Mesodermal cell (in vitro differentiated cells): Measurements from ENCODE around the gene CSK.

Experiments
- H3K27ac ChIP-seq: 2 replicates; pipeline ENCODE4 v1.7.0; 2013; ENCODE audit warnings: mild to moderate bottlenecking, low read depth, low read length, moderate library complexity; ENCODE audit not compliant: severe bottlenecking
- H3K36me3 ChIP-seq: 2 replicates; pipeline ENCODE4 v1.7.1; 2013; ENCODE audit warnings: mild to moderate bottlenecking, low read length, moderate library complexity; ENCODE audit not compliant: control insufficient read depth, insufficient read depth
- H3K4me1 ChIP-seq: one replicate; pipeline ENCODE4 v1.7.1; 2013; ENCODE audit warnings: mild to moderate bottlenecking, low read length; ENCODE audit not compliant: insufficient read depth, control insufficient read depth, poor library complexity, severe bottlenecking
- H3K4me3 ChIP-seq: 2 replicates; pipeline ENCODE4 v1.7.0; 2013; ENCODE audit warnings: low read length, control low read depth, mild to moderate bottlenecking; ENCODE audit not compliant: insufficient read depth, poor library complexity, severe bottlenecking; ENCODE audit errors: extremely low read depth
- H3K9me3 ChIP-seq: 2 replicates; pipeline ENCODE4 v1.7.1; 2013; ENCODE audit warnings: mild to moderate bottlenecking, low read length, moderate library complexity; ENCODE audit not compliant: control insufficient read depth
- WGBS, 2 experiments: methylation state at CpG; one replicate each; pipeline ENCODE4 v1.1.5; 2013; ENCODE audit warnings: missing lambda C conversion rate in 2 of 2; ENCODE audit not compliant: insufficient coverage in 2 of 2; 5-methylcytosine and 5-hydroxymethylcytosine counted together

The CSK gene

GRCh38 chr15:74752531-74752930 is 29.3 kb upstream of the CSK start:
- no peak overlapping the region for H3K4me3 ChIP-seq
- 62 to 84% methylated on average over 3 to 4 of the region's 5 CpGs for WGBS, 2 experiments
- H3K36me3 ChIP-seq = no peaks in the 10 kb centered on the region
- H3K4me1 ChIP-seq = peaks cover 12% of the 10 kb centered on the region
- H3K9me3 ChIP-seq = no peaks in the 10 kb centered on the region
- no peak overlapping the region for H3K27ac ChIP-seq

GRCh38 chr15:74754593-74755215 is 27.2 kb upstream of the CSK start:
- H3K9me3 ChIP-seq = no peaks in the 10 kb centered on the region
- no peak overlapping the region for H3K27ac ChIP-seq
- no peaks in the 10 kb centered on the region for H3K36me3 ChIP-seq
- WGBS, 2 experiments = 93 to 96% methylated on average over 20 of the region's 20 CpGs
- H3K4me3 ChIP-seq = no peak overlapping the region
- H3K4me1 ChIP-seq = peaks cover 12% of the 10 kb centered on the region

- Histone ChIP-seq H3K4me3 (no peak overlapping the region), H3K9me3 (no peaks in the 10 kb centered on the region), H3K27ac (no peak overlapping the region), H3K4me1 (no peaks in the 10 kb centered on the region), H3K36me3 (no peaks in the 10 kb centered on the region)
- 98 to 100% methylated on average over 5 of the region's 8 CpGs for WGBS, 2 experiments
Measured at GRCh38 chr15:74758736-74759135, 23.1 kb upstream of the CSK start.

- no peaks in the 10 kb centered on the region for H3K36me3 ChIP-seq
- no peaks in the 10 kb centered on the region for H3K4me1 ChIP-seq
- WGBS, 2 experiments = 72% methylated on average over 5 of the region's 6 CpGs; no CpG with 5 or more reads in 1 of the 2 experiments
- H3K9me3 ChIP-seq = no peaks in the 10 kb centered on the region
- no peak overlapping the region for H3K4me3 ChIP-seq
- no peak overlapping the region for H3K27ac ChIP-seq
Measured at GRCh38 chr15:74762791-74763150, 19.1 kb upstream of the CSK start.

- Histone ChIP-seq H3K27ac (no peak overlapping the region), H3K36me3 (no peaks in the 10 kb centered on the region), H3K9me3 (no peaks in the 10 kb centered on the region), H3K4me1 (no peaks in the 10 kb centered on the region), H3K4me3 (no peak overlapping the region)
- 88 to 93% methylated on average over 15 of the region's 15 CpGs for WGBS, 2 experiments
Measured at GRCh38 chr15:74763416-74763815, 18.5 kb upstream of the CSK start.

- no peaks in the 10 kb centered on the region for H3K36me3 ChIP-seq
- peaks cover 7% of the 10 kb centered on the region for H3K4me1 ChIP-seq
- no peaks in the 10 kb centered on the region for H3K9me3 ChIP-seq
- H3K27ac ChIP-seq = no peak overlapping the region
- 84 to 89% methylated on average over 12 to 13 of the region's 14 CpGs for WGBS, 2 experiments
- no peak overlapping the region for H3K4me3 ChIP-seq
Measured at GRCh38 chr15:74767167-74768098, 14.4 kb upstream of the CSK start.

GRCh38 chr15:74768099-74768770 is 13.6 kb upstream of the CSK start:
- Histone ChIP-seq H3K36me3 (no peaks in the 10 kb centered on the region), H3K4me1 (peaks cover 7% of the 10 kb centered on the region), H3K4me3 (no peak overlapping the region), H3K27ac (no peak overlapping the region), H3K9me3 (no peaks in the 10 kb centered on the region)
- WGBS, 2 experiments = 37 to 61% methylated on average over 6 to 9 of the region's 15 CpGs

GRCh38 chr15:74768771-74769342 is 13.0 kb upstream of the CSK start:
- H3K4me1 ChIP-seq = peaks cover 12% of the 10 kb centered on the region
- WGBS, 2 experiments = 0 to 16% methylated on average over 3 to 8 of the region's 9 CpGs

GRCh38 chr15:74769463-74770025 is 12.3 kb upstream of the CSK start:
- Histone ChIP-seq H3K27ac (no peak overlapping the region), H3K9me3 (no peaks in the 10 kb centered on the region), H3K36me3 (no peaks in the 10 kb centered on the region), H3K4me3 (no peak overlapping the region), H3K4me1 (peaks cover 12% of the 10 kb centered on the region)
- WGBS, 2 experiments = 83 to 88% methylated on average over 7 of the region's 7 CpGs

More at GRCh38 chr15:74768771-74769342, 13.0 kb upstream of the CSK start:
- H3K9me3 ChIP-seq = no peaks in the 10 kb centered on the region
- H3K36me3 ChIP-seq = no peaks in the 10 kb centered on the region
- no peak overlapping the region for H3K27ac ChIP-seq
- H3K4me3 ChIP-seq = no peak overlapping the region

GRCh38 chr15:74770211-74770903 is 11.5 kb upstream of the CSK start:
- Histone ChIP-seq H3K9me3 (no peaks in the 10 kb centered on the region), H3K27ac (no peak overlapping the region), H3K36me3 (no peaks in the 10 kb centered on the region), H3K4me3 (no peak overlapping the region), H3K4me1 (peaks cover 12% of the 10 kb centered on the region)
- 58 to 60% methylated on average over 2 to 3 of the region's 4 CpGs for WGBS, 2 experiments
